ENCODE results near the gene MORC4.

DNA sequence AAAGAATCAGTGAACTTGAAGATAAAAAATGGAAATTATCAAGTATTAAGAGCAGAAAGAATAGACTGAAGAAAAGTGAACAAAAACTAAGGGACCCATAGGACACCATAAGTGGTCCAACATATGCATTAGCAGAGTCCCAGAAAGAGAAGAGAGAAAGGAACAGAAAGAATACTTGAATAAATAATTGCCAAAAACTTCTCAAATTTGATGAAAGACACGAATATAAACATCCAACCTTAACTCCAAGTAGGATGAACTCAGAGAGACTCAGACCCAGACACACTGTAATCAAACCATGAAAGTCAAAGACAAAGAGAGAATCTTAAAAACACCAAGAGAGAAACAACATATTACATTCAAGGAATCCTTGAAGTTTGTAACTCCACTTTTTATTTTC, 35.7 kb downstream of the MORC4 start:
- TF ChIP-seq POLR2A (IDR thresholded peaks at IDR 0.05) = no peak
- TF ChIP-seq, protein P1, sequence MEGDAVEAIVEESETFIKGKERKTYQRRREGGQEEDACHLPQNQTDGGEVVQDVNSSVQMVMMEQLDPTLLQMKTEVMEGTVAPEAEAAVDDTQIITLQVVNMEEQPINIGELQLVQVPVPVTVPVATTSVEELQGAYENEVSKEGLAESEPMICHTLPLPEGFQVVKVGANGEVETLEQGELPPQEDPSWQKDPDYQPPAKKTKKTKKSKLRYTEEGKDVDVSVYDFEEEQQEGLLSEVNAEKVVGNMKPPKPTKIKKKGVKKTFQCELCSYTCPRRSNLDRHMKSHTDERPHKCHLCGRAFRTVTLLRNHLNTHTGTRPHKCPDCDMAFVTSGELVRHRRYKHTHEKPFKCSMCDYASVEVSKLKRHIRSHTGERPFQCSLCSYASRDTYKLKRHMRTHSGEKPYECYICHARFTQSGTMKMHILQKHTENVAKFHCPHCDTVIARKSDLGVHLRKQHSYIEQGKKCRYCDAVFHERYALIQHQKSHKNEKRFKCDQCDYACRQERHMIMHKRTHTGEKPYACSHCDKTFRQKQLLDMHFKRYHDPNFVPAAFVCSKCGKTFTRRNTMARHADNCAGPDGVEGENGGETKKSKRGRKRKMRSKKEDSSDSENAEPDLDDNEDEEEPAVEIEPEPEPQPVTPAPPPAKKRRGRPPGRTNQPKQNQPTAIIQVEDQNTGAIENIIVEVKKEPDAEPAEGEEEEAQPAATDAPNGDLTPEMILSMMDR (IDR thresholded peaks at IDR 0.05 in 4 of 5, conservative IDR thresholded peaks at IDR 0.05 in 1 of 5) = no peak
